Measurements from ENCODE around the gene IFNL1.

GRCh38 chr19:39318071-39318470 is 21.9 kb downstream of the IFNL1 start:
- TF ChIP-seq CTCF (IDR thresholded peaks at IDR 0.05) (no peak), EZH2 (IDR thresholded peaks at IDR 0.05) (no peak)

Data from neural progenitor cell (in vitro differentiated cells).